ENCODE measurements around the gene SOBP.

SOBP gene

GRCh38 chr6:107510108-107510507 is 20.2 kb downstream of the SOBP start:
- no peak overlapping the region for H2BK12ac ChIP-seq (ENCODE audit: low read length in 2 of 2)
- no peak overlapping the region for H3K4me2 ChIP-seq (ENCODE audit: low read length, poor library complexity, severe bottlenecking)
- no peak overlapping the region for H3K23ac ChIP-seq (ENCODE audit: low read length in 2 of 2)
- DNase-seq = no peak
- H2BK15ac ChIP-seq (ENCODE audit: low read depth, poor library complexity, severe bottlenecking) = no peak overlapping the region
- WGBS = 96% methylated on average over 2 of the region's 2 CpGs
- no peaks in the 10 kb centered on the region for H3K4me1 ChIP-seq (ENCODE audit: control insufficient read depth, insufficient read depth, low read depth, low read length)
- no peak overlapping the region for H3K4me3 ChIP-seq (ENCODE audit: insufficient read depth in 1 of 2, low read depth in 1 of 2, low read length in 2 of 2)
- H4K8ac ChIP-seq (ENCODE audit: low read length) = no peak overlapping the region
- H2BK5ac ChIP-seq (ENCODE audit: low read depth, low read length, poor library complexity, severe bottlenecking) = no peak overlapping the region
- H2BK120ac ChIP-seq (ENCODE audit: low read depth, low read length) = no peak overlapping the region
- no peak overlapping the region for H2AFZ ChIP-seq (ENCODE audit: low read depth, low read length)
- H3K9me3 ChIP-seq (ENCODE audit: control insufficient read depth, low read length) = peaks cover 8% of the 10 kb centered on the region
- peaks cover 0 to 50% of the 10 kb centered on the region in 2 experiments for H3K36me3 ChIP-seq (ENCODE audit: control insufficient read depth in 1 of 2, insufficient read depth in 2 of 2, low read depth in 1 of 2, low read length in 2 of 2)
- H4K91ac ChIP-seq (ENCODE audit: low read length) = no peak overlapping the region
- H3K27me3 ChIP-seq (ENCODE audit: control insufficient read depth in 1 of 2, insufficient read depth in 1 of 2, low read length in 2 of 2) = no peaks in the 10 kb centered on the region
- H3K4ac ChIP-seq (ENCODE audit: low read depth in 1 of 2, low read length in 2 of 2) = no peak overlapping the region
- H2AK5ac ChIP-seq (ENCODE audit: low read length, severe bottlenecking) = no peak overlapping the region
- no peaks in the 10 kb centered on the region for H3K79me1 ChIP-seq (replicated peaks; ENCODE audit: low read length, poor library complexity, severe bottlenecking)
- no peak overlapping the region for H3K27ac ChIP-seq (ENCODE audit: low read length, poor library complexity, severe bottlenecking)
- H3K18ac ChIP-seq (ENCODE audit: low read depth in 1 of 2, low read length in 2 of 2) = no peak overlapping the region
- H3K14ac ChIP-seq (ENCODE audit: low read length in 2 of 2) = no peak overlapping the region
- H3K9ac ChIP-seq (ENCODE audit: low read length) = no peak overlapping the region

- H2BK15ac ChIP-seq (ENCODE audit: low read depth, poor library complexity, severe bottlenecking) = no peak overlapping the region
- WGBS = 81% methylated on average over 4 of the region's 5 CpGs
Observed at GRCh38 chr6:107511511-107511993, 21.6 kb downstream of the SOBP start.

GRCh38 chr6:107513214-107513613 is 23.3 kb downstream of the SOBP start:
- Histone ChIP-seq H4K8ac (ENCODE audit: low read length) (no peak overlapping the region), H3K18ac (ENCODE audit: low read depth in 1 of 2, low read length in 2 of 2) (no peak overlapping the region), H3K27ac (ENCODE audit: low read length, poor library complexity, severe bottlenecking) (no peak overlapping the region), H2AFZ (ENCODE audit: low read depth, low read length) (no peak overlapping the region), H3K4ac (ENCODE audit: low read depth in 1 of 2, low read length in 2 of 2) (no peak overlapping the region), H2BK15ac (ENCODE audit: low read depth, poor library complexity, severe bottlenecking) (no peak overlapping the region), H3K27me3 (ENCODE audit: control insufficient read depth in 1 of 2, insufficient read depth in 1 of 2, low read length in 2 of 2) (no peaks in the 10 kb centered on the region), H2AK5ac (ENCODE audit: low read length, severe bottlenecking) (no peak overlapping the region), H3K9me3 (ENCODE audit: control insufficient read depth, low read length) (peaks cover 23% of the 10 kb centered on the region), H3K79me1 (replicated peaks; ENCODE audit: low read length, poor library complexity, severe bottlenecking) (no peaks in the 10 kb centered on the region), H3K4me1 (ENCODE audit: control insufficient read depth, insufficient read depth, low read depth, low read length) (no peaks in the 10 kb centered on the region), H3K23ac (ENCODE audit: low read length in 2 of 2) (no peak overlapping the region), H3K4me3 (ENCODE audit: insufficient read depth in 1 of 2, low read depth in 1 of 2, low read length in 2 of 2) (no peak overlapping the region), H3K36me3 (ENCODE audit: control insufficient read depth in 1 of 2, insufficient read depth in 2 of 2, low read depth in 1 of 2, low read length in 2 of 2) (peaks cover 0 to 44% of the 10 kb centered on the region in 2 experiments), H3K4me2 (ENCODE audit: low read length, poor library complexity, severe bottlenecking) (no peak overlapping the region), H2BK120ac (ENCODE audit: low read depth, low read length) (no peak overlapping the region), H4K91ac (ENCODE audit: low read length) (no peak overlapping the region), H2BK12ac (ENCODE audit: low read length in 2 of 2) (no peak overlapping the region), H3K14ac (ENCODE audit: low read length in 2 of 2) (no peak overlapping the region), H2BK5ac (ENCODE audit: low read depth, low read length, poor library complexity, severe bottlenecking) (no peak overlapping the region), H3K9ac (ENCODE audit: low read length) (no peak overlapping the region)
- DNase-seq = no peak
- WGBS = 97% methylated on average over 2 of the region's 2 CpGs

More at GRCh38 chr6:107511511-107511993, 21.6 kb downstream of the SOBP start:
- DNase-seq = peak; percentile 48
- Histone ChIP-seq H3K36me3 (ENCODE audit: control insufficient read depth in 1 of 2, insufficient read depth in 2 of 2, low read depth in 1 of 2, low read length in 2 of 2) (peaks cover 0 to 50% of the 10 kb centered on the region in 2 experiments), H3K18ac (ENCODE audit: low read depth in 1 of 2, low read length in 2 of 2) (no peak overlapping the region), H3K23ac (ENCODE audit: low read length in 2 of 2) (no peak overlapping the region), H3K27me3 (ENCODE audit: control insufficient read depth in 1 of 2, insufficient read depth in 1 of 2, low read length in 2 of 2) (no peaks in the 10 kb centered on the region), H3K9ac (ENCODE audit: low read length) (peak overlapping the region; percentile 19), H4K8ac (ENCODE audit: low read length) (no peak overlapping the region), H3K4ac (ENCODE audit: low read depth in 1 of 2, low read length in 2 of 2) (no peak overlapping the region), H3K4me2 (ENCODE audit: low read length, poor library complexity, severe bottlenecking) (no peak overlapping the region), H2AK5ac (ENCODE audit: low read length, severe bottlenecking) (no peak overlapping the region), H4K91ac (ENCODE audit: low read length) (no peak overlapping the region), H3K4me3 (ENCODE audit: insufficient read depth in 1 of 2, low read depth in 1 of 2, low read length in 2 of 2) (peak overlapping the region in 1 of 2 experiments; percentile 17), H3K4me1 (ENCODE audit: control insufficient read depth, insufficient read depth, low read depth, low read length) (no peaks in the 10 kb centered on the region), H3K9me3 (ENCODE audit: control insufficient read depth, low read length) (peaks cover 18% of the 10 kb centered on the region), H3K14ac (ENCODE audit: low read length in 2 of 2) (no peak overlapping the region), H3K79me1 (replicated peaks; ENCODE audit: low read length, poor library complexity, severe bottlenecking) (no peaks in the 10 kb centered on the region), H2BK12ac (ENCODE audit: low read length in 2 of 2) (no peak overlapping the region), H2AFZ (ENCODE audit: low read depth, low read length) (no peak overlapping the region), H2BK5ac (ENCODE audit: low read depth, low read length, poor library complexity, severe bottlenecking) (no peak overlapping the region), H3K27ac (ENCODE audit: low read length, poor library complexity, severe bottlenecking) (no peak overlapping the region), H2BK120ac (ENCODE audit: low read depth, low read length) (no peak overlapping the region)

GRCh38 chr6:107515955-107516354 is 26.0 kb downstream of the SOBP start:
- no peak overlapping the region for H3K23ac ChIP-seq (ENCODE audit: low read length in 2 of 2)
- H3K27me3 ChIP-seq (ENCODE audit: control insufficient read depth in 1 of 2, insufficient read depth in 1 of 2, low read length in 2 of 2) = no peaks in the 10 kb centered on the region
- H2BK15ac ChIP-seq (ENCODE audit: low read depth, poor library complexity, severe bottlenecking) = no peak overlapping the region
- no peaks in the 10 kb centered on the region for H3K4me1 ChIP-seq (ENCODE audit: control insufficient read depth, insufficient read depth, low read depth, low read length)
- H3K14ac ChIP-seq (ENCODE audit: low read length in 2 of 2) = no peak overlapping the region
- no peak overlapping the region for H4K8ac ChIP-seq (ENCODE audit: low read length)
- H2BK120ac ChIP-seq (ENCODE audit: low read depth, low read length) = no peak overlapping the region
- H3K18ac ChIP-seq (ENCODE audit: low read depth in 1 of 2, low read length in 2 of 2) = no peak overlapping the region
- H3K36me3 ChIP-seq (ENCODE audit: control insufficient read depth in 1 of 2, insufficient read depth in 2 of 2, low read depth in 1 of 2, low read length in 2 of 2) = peaks cover 0 to 41% of the 10 kb centered on the region in 2 experiments
- no peak overlapping the region for H2AK5ac ChIP-seq (ENCODE audit: low read length, severe bottlenecking)
- H3K27ac ChIP-seq (ENCODE audit: low read length, poor library complexity, severe bottlenecking) = no peak overlapping the region
- no peak overlapping the region for H2AFZ ChIP-seq (ENCODE audit: low read depth, low read length)
- H3K4me2 ChIP-seq (ENCODE audit: low read length, poor library complexity, severe bottlenecking) = no peak overlapping the region
- no peak for DNase-seq
- H3K9me3 ChIP-seq (ENCODE audit: control insufficient read depth, low read length) = peaks cover 23% of the 10 kb centered on the region
- H3K4ac ChIP-seq (ENCODE audit: low read depth in 1 of 2, low read length in 2 of 2) = no peak overlapping the region
- no peak overlapping the region for H2BK12ac ChIP-seq (ENCODE audit: low read length in 2 of 2)
- no peak overlapping the region for H3K4me3 ChIP-seq (ENCODE audit: insufficient read depth in 1 of 2, low read depth in 1 of 2, low read length in 2 of 2)
- no peak overlapping the region for H3K9ac ChIP-seq (ENCODE audit: low read length)
- H4K91ac ChIP-seq (ENCODE audit: low read length) = no peak overlapping the region
- no peaks in the 10 kb centered on the region for H3K79me1 ChIP-seq (replicated peaks; ENCODE audit: low read length, poor library complexity, severe bottlenecking)
- no peak overlapping the region for H2BK5ac ChIP-seq (ENCODE audit: low read depth, low read length, poor library complexity, severe bottlenecking)
- whole genome bisulfite sequencing = 100% methylated on average over 3 of the region's 5 CpGs
